Transverse colon (tissue), 4 donors: Measurements from ENCODE around the gene PEDS1. TPM values are rescaled to one million over a fixed set of nuclear protein-coding genes. Genes with fewer than 3 reads are reported as not detected.

ENCODE experiments used
- DNase-seq: peaks from one replicate; pipeline ENCODE4 v3.0.0-alpha.2; 2019
- H3K27ac ChIP-seq, 4 donors: fragments of 200-600 bp; sonication (generic); 2 replicates each; pipeline ENCODE4 v1.5.1; 2016 to 2018; ENCODE audit warnings: inconsistent platforms in 4 of 4
- H3K27me3 ChIP-seq: fragments of 200-600 bp; sonication (generic); 2 replicates; pipeline ENCODE4 v1.5.1; 2017; ENCODE audit warnings: inconsistent platforms
- H3K36me3 ChIP-seq, 4 donors: fragments of 200-600 bp; sonication (generic); 2 replicates each; pipeline ENCODE4 v1.5.1; 2017 to 2019; ENCODE audit warnings: inconsistent platforms in 4 of 4
- H3K4me1 ChIP-seq, 4 donors: fragments of 200-600 bp; sonication (generic); 2 replicates each; pipeline ENCODE4 v1.5.1; 2017 to 2020; ENCODE audit warnings: inconsistent platforms in 4 of 4
- H3K4me3 ChIP-seq, 4 donors: fragments of 200-600 bp; sonication (generic); 1 replicate in 1 of 4; 2 replicates in 3 of 4; pipeline versions ENCODE4 v1.5.1 to v1.6.1; 2017 to 2019; ENCODE audit warnings: inconsistent platforms in 4 of 4
- H3K9me3 ChIP-seq, 2 donors: fragments of 200-600 bp; sonication (generic); 2 replicates each; pipeline ENCODE4 v1.5.1; 2017 to 2019; ENCODE audit warnings: inconsistent platforms in 2 of 2
- CTCF ChIP-seq, 5 experiments: fragments of 200-600 bp in 3 of 5; fragments of 450-650 bp in 2 of 5; sonication (generic) in 3 of 5; IDR thresholded peaks; 1 replicate in 2 of 5; 2 replicates in 3 of 5; pipeline ENCODE4 v1.5.1; 2016 to 2017; ENCODE audit warnings: antibody characterized with exemption in 5 of 5, inconsistent platforms in 3 of 5, mild to moderate bottlenecking in 2 of 5, moderate library complexity in 1 of 5
- EP300 ChIP-seq: sonication (generic); formaldehyde crosslinking; IDR thresholded peaks from one replicate; pipeline ENCODE4 v1.6.1; 2017; ENCODE audit warnings: antibody characterized with exemption, low read depth
- POLR2A ChIP-seq: fragments of 450-650 bp; IDR thresholded peaks from one replicate; pipeline ENCODE4 v1.6.1; 2016; ENCODE audit warnings: antibody characterized with exemption, mild to moderate bottlenecking, moderate library complexity
- POLR2AphosphoS5 ChIP-seq, 3 donors: sonication (generic); formaldehyde crosslinking; IDR thresholded peaks; one replicate each; pipeline ENCODE4 v1.6.1; 2016; ENCODE audit warnings: antibody characterized with exemption in 3 of 3
- WGBS, 2 donors: methylation state at CpG; one replicate each; pipeline ENCODE4 v1.1.5; 2018; ENCODE audit warnings: low coverage in 1 of 2; 5-methylcytosine and 5-hydroxymethylcytosine counted together
- in situ Hi-C, 4 donors: fragments of 200-750 bp; cut with MboI; loops; one replicate each; pipeline versions ENCODE4 v1.15.0 to v1.15.1; 2017; ENCODE audit warnings: low sequenced_read_pairs in 3 of 4, low pct_ligation_motif_present in 1 of 4, low pct_unique_long_range_greater_than_20kb in 1 of 4
- intact Hi-C: fragments of 100-400 bp; cut with DNase I; formaldehyde crosslinking; loops from one replicate; pipeline ENCODE4 v1.15.1; 2023; ENCODE audit warnings: low total_unique reads
- total RNA-seq, 4 donors: library from RNA; depleted of rRNA; stranded (reverse); fragments of >200 nt; gene quantifications; one replicate each; pipeline ENCODE4 v1.1.0, GENCODE V29; 2016

Gene PEDS1
- total RNA-seq, 4 donors from 2014 or later: 9.6 to 30.9 (median 23.2) TPM

GRCh38 chr20:50193836-50194421 is 40.4 kb upstream of the PEDS1 start:
- peaks cover 4 to 29% (median 26%) of the 10 kb centered on the region in 4 donors for H3K4me1 ChIP-seq
- WGBS, 2 donors: 59% methylated on average over 13 of the region's 16 CpGs; no CpG with 5 or more reads in 1 of the 2 donors
- intact Hi-C loops: loop anchor here (5.0 kb wide), 1 partner anchor 98 kb away; no protein-coding TSS in a partner anchor

GRCh38 chr20:50193199-50193835 is 39.8 kb upstream of the PEDS1 start:
- no peak for DNase-seq
- intact Hi-C loops (loop anchor here (5.0 kb wide), 1 partner anchor 99 kb away; no protein-coding TSS in a partner anchor), in situ Hi-C loops (loop anchor here in 1 of 4 donors (25.0 kb wide), 1 partner anchor 544 kb away; the partner anchor contains the start of gene PARD6B)
- Histone ChIP-seq H3K9me3 (no peaks in the 10 kb centered on the region), H3K4me1 (peaks cover 4 to 29% (median 26%) of the 10 kb centered on the region in 4 donors), H3K27ac (peak overlapping the region; percentile 98 to 100 (median 99)), H3K36me3 (no peaks in the 10 kb centered on the region), H3K4me3 (peak overlapping the region; percentile 82 to 93 (median 90)), H3K27me3 (no peaks in the 10 kb centered on the region)
- WGBS, 2 donors: 41 to 43% methylated on average over 5 to 10 of the region's 10 CpGs
- TF ChIP-seq POLR2AphosphoS5 (IDR thresholded peaks at IDR 0.05) (peak in 1 of 3 donors; percentile 7), CTCF (IDR thresholded peaks at IDR 0.05) (no peak)

More at GRCh38 chr20:50193836-50194421, 40.4 kb upstream of the PEDS1 start:
- Histone ChIP-seq H3K9me3 (no peaks in the 10 kb centered on the region), H3K36me3 (no peaks in the 10 kb centered on the region), H3K27ac (peak overlapping the region; percentile 98 to 100 (median 99)), H3K4me3 (peak overlapping the region; percentile 82 to 93 (median 90)), H3K27me3 (no peaks in the 10 kb centered on the region)
- TF ChIP-seq CTCF (IDR thresholded peaks at IDR 0.05) (no peak), POLR2AphosphoS5 (IDR thresholded peaks at IDR 0.05) (no peak), EP300 (no peak), POLR2A (no peak)
- in situ Hi-C loops: loop anchor here in 1 of 4 donors (25.0 kb wide), 1 partner anchor 543 kb away; the partner anchor contains the start of gene PARD6B
- DNase-seq: no peak

GRCh38 chr20:50192364-50193198 is 39.1 kb upstream of the PEDS1 start:
- no peaks in the 10 kb centered on the region for H3K27me3 ChIP-seq
- H3K4me1 ChIP-seq: peaks cover 4 to 31% (median 27%) of the 10 kb centered on the region in 4 donors
- H3K4me3 ChIP-seq: peak overlapping the region; percentile 82 to 93 (median 90)
- in situ Hi-C loops (loop anchor here in 1 of 4 donors (25.0 kb wide), 1 partner anchor 545 kb away; the partner anchor contains the start of gene PARD6B), intact Hi-C loops (loop anchor here (5.0 kb wide), 1 partner anchor 100 kb away; no protein-coding TSS in a partner anchor)
- DNase-seq: peak; percentile 85
- H3K36me3 ChIP-seq: no peaks in the 10 kb centered on the region
- TF ChIP-seq CTCF (IDR thresholded peaks at IDR 0.05) (peak in 1 of 5 experiments; percentile 8), EP300 (peak; percentile 22), POLR2AphosphoS5 (IDR thresholded peaks at IDR 0.05) (peak; percentile 66 to 74 (median 71)), POLR2A (no peak)
- H3K27ac ChIP-seq: peak overlapping the region; percentile 98 to 100 (median 99)
- 4% methylated on average over 4 to 25 of the region's 25 CpGs for WGBS, 2 donors
- no peaks in the 10 kb centered on the region for H3K9me3 ChIP-seq
